Neuronal stem cell (in vitro differentiated cells): ENCODE results near the gene RPN2.
"Not testable (repeated sequence)": the region's sequence is repeated elsewhere in the genome, so short reads cannot be mapped to it uniquely, and the experiment has no call there.

ENCODE experiments used
- DNase-seq: peaks from one replicate; pipeline ENCODE4 v3.0.0-alpha.2; 2013; ENCODE audit warnings: low spot score
- H2AFZ ChIP-seq: one replicate; pipeline ENCODE4 v1.6.1; 2013; ENCODE audit warnings: mild to moderate bottlenecking, low read length, inconsistent platforms
- H2AK5ac ChIP-seq: 2 replicates; pipeline ENCODE4 v1.6.1; 2013; ENCODE audit warnings: low read depth, mild to moderate bottlenecking, inconsistent platforms, low read length, moderate library complexity, mixed read lengths
- H2BK120ac ChIP-seq: 2 replicates; pipeline ENCODE4 v1.6.1; 2013; ENCODE audit warnings: low read depth, mild to moderate bottlenecking, inconsistent platforms, low read length, moderate library complexity, mixed read lengths
- H2BK12ac ChIP-seq: one replicate; pipeline ENCODE4 v1.6.1; 2013; ENCODE audit warnings: low read length, inconsistent platforms
- H2BK15ac ChIP-seq: 2 replicates; pipeline ENCODE4 v1.6.1; 2013; ENCODE audit warnings: mild to moderate bottlenecking, low read length, inconsistent platforms, mixed read lengths
- H2BK5ac ChIP-seq: one replicate; pipeline ENCODE4 v1.6.1; 2013; ENCODE audit warnings: inconsistent platforms, mild to moderate bottlenecking, low read length, moderate library complexity
- H3K14ac ChIP-seq: one replicate; pipeline ENCODE4 v1.6.1; 2013; ENCODE audit warnings: low read length, inconsistent platforms
- H3K18ac ChIP-seq: 2 replicates; pipeline ENCODE4 v1.6.1; 2013; ENCODE audit warnings: low read length, inconsistent platforms
- H3K23ac ChIP-seq: 2 replicates; pipeline ENCODE4 v1.6.1; 2013; ENCODE audit warnings: low read depth, mild to moderate bottlenecking, mixed read lengths, low read length, inconsistent platforms; ENCODE audit not compliant: poor library complexity
- H3K27ac ChIP-seq: replicated peaks from 3 replicates; pipeline ENCODE4 v1.5.1; 2013; ENCODE audit warnings: low read length, inconsistent platforms
- H3K27me3 ChIP-seq, 3 experiments: 2 replicates each; pipeline ENCODE4 v1.6.1; 2013; ENCODE audit warnings: low read length in 3 of 3, mild to moderate bottlenecking in 2 of 3, inconsistent platforms in 1 of 3, low read depth in 1 of 3, mixed read lengths in 1 of 3, moderate library complexity in 1 of 3; ENCODE audit not compliant: control insufficient read depth in 3 of 3, insufficient read depth in 3 of 3
- H3K36me3 ChIP-seq, 2 donors: replicated peaks in 1 of 2; 2 replicates each; pipeline ENCODE4 v1.6.1; 2013; ENCODE audit warnings: low read length in 2 of 2; ENCODE audit not compliant: control insufficient read depth in 2 of 2, insufficient read depth in 2 of 2
- H3K4ac ChIP-seq: 2 replicates; pipeline ENCODE4 v1.6.1; 2013; ENCODE audit warnings: inconsistent platforms, mild to moderate bottlenecking, low read length, moderate library complexity
- H3K4me1 ChIP-seq, 2 donors: 1 replicate in 1 of 2; 2 replicates in 1 of 2; pipeline ENCODE4 v1.6.1; 2013; ENCODE audit warnings: low read length in 2 of 2, low read depth in 1 of 2; ENCODE audit not compliant: control insufficient read depth in 2 of 2, insufficient read depth in 1 of 2
- H3K4me2 ChIP-seq: one replicate; pipeline ENCODE4 v1.6.1; 2013; ENCODE audit warnings: mild to moderate bottlenecking, low read length, inconsistent platforms; ENCODE audit not compliant: insufficient read depth, poor library complexity, severe bottlenecking
- H3K4me3 ChIP-seq, 2 donors: 2 replicates each; pipeline ENCODE4 v1.5.1; 2013; ENCODE audit warnings: low read length in 2 of 2, mild to moderate bottlenecking in 2 of 2, inconsistent platforms in 1 of 2, moderate library complexity in 1 of 2
- H3K79me1 ChIP-seq: one replicate; pipeline ENCODE4 v1.6.1; 2013; ENCODE audit warnings: low read depth, mild to moderate bottlenecking, inconsistent platforms, low read length, moderate library complexity
- H3K9ac ChIP-seq: one replicate; pipeline ENCODE4 v1.6.1; 2013; ENCODE audit warnings: mild to moderate bottlenecking, low read depth, low read length, inconsistent platforms; ENCODE audit not compliant: poor library complexity
- H3K9me3 ChIP-seq, 2 donors: replicated peaks in 1 of 2; 2 replicates each; pipeline versions ENCODE3 to v1.6.1; 2013; ENCODE audit warnings: low read length in 2 of 2, mild to moderate bottlenecking in 2 of 2, inconsistent platforms in 1 of 2, low read depth in 1 of 2, mixed read lengths in 1 of 2, moderate library complexity in 1 of 2; ENCODE audit not compliant: control insufficient read depth in 2 of 2, insufficient read depth in 1 of 2
- H4K8ac ChIP-seq: one replicate; pipeline ENCODE4 v1.6.1; 2013; ENCODE audit warnings: low read depth, mild to moderate bottlenecking, inconsistent platforms, low read length, moderate library complexity
- H4K91ac ChIP-seq: one replicate; pipeline ENCODE4 v1.6.1; 2013; ENCODE audit warnings: low read length, low read depth, mild to moderate bottlenecking, inconsistent platforms; ENCODE audit not compliant: poor library complexity
- WGBS, 2 donors: extraction: QIAGEN DNeasy Blood & Tissue Kit; methylation state at CpG; one replicate each; pipeline ENCODE4 v1.1.7; 2013; ENCODE audit warnings: missing lambda C conversion rate in 2 of 2, mixed read lengths in 1 of 2; ENCODE audit not compliant: insufficient read length in 2 of 2, insufficient replicate concordance in 1 of 2; ENCODE audit errors: extremely low coverage in 2 of 2; 5-methylcytosine and 5-hydroxymethylcytosine counted together

Gene RPN2

DNA sequence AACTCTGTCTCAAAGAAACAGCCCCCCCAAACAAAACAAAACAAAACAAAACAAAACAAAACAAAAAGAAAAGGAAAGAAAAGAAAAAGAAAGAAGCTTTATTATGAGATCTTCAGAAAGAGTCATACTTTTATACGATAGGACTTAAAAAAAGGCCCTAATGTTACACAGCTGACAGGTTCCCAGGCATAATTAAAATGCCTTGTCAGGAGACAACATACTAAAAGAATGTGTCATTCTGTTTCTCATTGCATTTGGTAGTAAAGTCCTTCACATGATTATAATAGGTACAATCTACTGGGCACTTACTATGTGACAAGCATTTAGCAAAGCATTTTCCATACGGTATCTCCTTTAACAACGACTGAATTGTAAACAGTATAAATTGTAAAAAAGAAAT lies 36.4 kb upstream of the RPN2 start:
- no peak overlapping the region for H2AK5ac ChIP-seq
- no peak overlapping the region for H3K4ac ChIP-seq
- H2BK120ac ChIP-seq = no peak overlapping the region
- no peak overlapping the region for H2BK15ac ChIP-seq
- no peak overlapping the region for H2BK5ac ChIP-seq
- H3K4me3 ChIP-seq = no peak overlapping the region
- H3K4me2 ChIP-seq = no peak overlapping the region
- WGBS, 2 donors = no CpG with 5 or more reads among the region's 3 CpGs
- no peak overlapping the region for H2BK12ac ChIP-seq
- H3K18ac ChIP-seq = no peak overlapping the region
- no peaks in the 10 kb centered on the region for H3K79me1 ChIP-seq
- no peaks in the 10 kb centered on the region for H3K36me3 ChIP-seq
- no peak overlapping the region for H3K27ac ChIP-seq
- H4K8ac ChIP-seq = no peak overlapping the region
- no peak overlapping the region for H3K9ac ChIP-seq
- no peak overlapping the region for H3K23ac ChIP-seq
- no peak for DNase-seq
- no peak overlapping the region for H3K14ac ChIP-seq
- no peaks in the 10 kb centered on the region for H3K9me3 ChIP-seq
- no peaks in the 10 kb centered on the region for H3K4me1 ChIP-seq
- no peak overlapping the region for H2AFZ ChIP-seq
- H4K91ac ChIP-seq = no peak overlapping the region
- no peaks in the 10 kb centered on the region for H3K27me3 ChIP-seq

DNA sequence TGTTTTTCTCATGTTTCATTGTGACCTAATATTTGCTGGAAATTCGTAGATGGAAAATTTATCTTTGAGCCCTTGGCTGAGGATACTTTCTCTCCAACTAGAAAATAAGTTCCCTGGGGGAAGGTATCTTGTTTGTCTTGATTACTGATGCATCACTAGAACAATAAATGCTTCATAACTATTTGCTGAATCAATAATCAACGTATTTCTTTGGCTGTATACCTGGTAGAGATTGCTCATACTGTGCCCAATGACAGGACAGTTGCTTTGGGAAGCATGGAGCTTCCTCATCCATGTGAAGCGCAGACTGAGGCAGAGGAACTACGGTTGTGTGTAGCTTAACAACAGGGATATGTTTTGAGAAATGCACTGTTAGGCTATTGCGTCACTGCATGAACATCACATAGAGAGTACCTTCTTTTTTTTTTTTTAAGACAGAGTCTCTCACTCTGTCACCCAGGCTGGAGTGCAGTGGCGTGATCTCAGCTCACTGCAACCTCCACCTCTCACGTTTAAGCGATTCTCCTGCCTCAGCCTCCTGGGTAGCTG lies 34.2 kb upstream of the RPN2 start:
- H3K27me3 ChIP-seq = no peaks in the 10 kb centered on the region
- H3K18ac ChIP-seq = no peak overlapping the region
- H3K9ac ChIP-seq = no peak overlapping the region
- no peak overlapping the region for H4K91ac ChIP-seq
- H4K8ac ChIP-seq = no peak overlapping the region
- H3K23ac ChIP-seq = no peak overlapping the region
- no peak overlapping the region for H2BK12ac ChIP-seq
- H2AK5ac ChIP-seq = no peak overlapping the region
- no peak for DNase-seq
- no peak overlapping the region for H2BK15ac ChIP-seq
- H3K4me3 ChIP-seq = no peak overlapping the region
- H3K4ac ChIP-seq = no peak overlapping the region
- no peaks in the 10 kb centered on the region for H3K79me1 ChIP-seq
- H2AFZ ChIP-seq = no peak overlapping the region
- WGBS, 2 donors = no CpG with 5 or more reads among the region's 8 CpGs
- no peak overlapping the region for H3K27ac ChIP-seq
- no peaks in the 10 kb centered on the region for H3K9me3 ChIP-seq
- no peaks in the 10 kb centered on the region for H3K36me3 ChIP-seq
- no peak overlapping the region for H2BK5ac ChIP-seq
- H3K4me1 ChIP-seq = no peaks in the 10 kb centered on the region
- no peak overlapping the region for H3K4me2 ChIP-seq
- H2BK120ac ChIP-seq = no peak overlapping the region
- H3K14ac ChIP-seq = no peak overlapping the region

- no CpG with 5 or more reads among the region's 6 CpGs for WGBS, 2 donors
- DNase-seq = no peak
- no peak overlapping the region for H2BK15ac ChIP-seq
Measured at GRCh38 chr20:37147250-37147649, 31.9 kb upstream of the RPN2 start.

DNA sequence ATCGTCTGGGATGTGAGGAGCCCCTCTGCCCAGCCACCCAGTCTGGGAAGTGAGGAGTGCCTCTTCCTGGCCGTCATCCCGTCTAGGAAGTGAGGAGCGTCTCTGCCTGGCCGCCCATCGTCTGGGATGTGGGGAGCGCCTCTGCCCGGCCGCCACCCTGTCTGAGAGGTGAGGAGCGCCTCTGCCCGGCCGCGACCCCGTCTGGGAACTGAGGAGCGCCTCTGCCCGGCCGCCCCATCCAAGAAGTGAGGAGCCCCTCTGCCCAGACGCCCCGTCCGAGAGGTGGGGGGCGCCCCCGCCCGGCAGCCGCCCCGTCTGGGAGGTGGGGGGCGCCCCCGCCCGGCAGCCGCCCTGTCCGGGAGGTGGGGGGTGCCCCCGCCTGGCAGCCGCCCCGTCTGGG lies 28.3 kb upstream of the RPN2 start:
- H2BK15ac ChIP-seq, H3K18ac ChIP-seq, H3K79me1 ChIP-seq, H2AFZ ChIP-seq, H3K36me3 ChIP-seq, H4K91ac ChIP-seq, H3K14ac ChIP-seq, H3K4ac ChIP-seq, H4K8ac ChIP-seq, DNase-seq, H2AK5ac ChIP-seq, H3K4me3 ChIP-seq, H3K27ac ChIP-seq, H2BK120ac ChIP-seq, H3K27me3 ChIP-seq, H3K23ac ChIP-seq, H2BK12ac ChIP-seq, H3K9me3 ChIP-seq, H3K9ac ChIP-seq, H3K4me1 ChIP-seq, H2BK5ac ChIP-seq, H3K4me2 ChIP-seq: not testable (repeated sequence)
- no CpG with 5 or more reads among the region's 33 CpGs for whole genome bisulfite sequencing, 2 donors

More at GRCh38 chr20:37147250-37147649, 31.9 kb upstream of the RPN2 start:
- Histone ChIP-seq H3K9me3 (peaks cover 0 to 4% of the 10 kb centered on the region in 2 donors), H3K27ac (no peak overlapping the region), H3K4me1 (no peaks in the 10 kb centered on the region), H2BK5ac (no peak overlapping the region), H3K79me1 (no peaks in the 10 kb centered on the region), H4K91ac (no peak overlapping the region), H2BK12ac (no peak overlapping the region), H3K36me3 (no peaks in the 10 kb centered on the region), H3K4ac (no peak overlapping the region), H3K23ac (no peak overlapping the region), H3K18ac (no peak overlapping the region), H2BK120ac (no peak overlapping the region), H4K8ac (no peak overlapping the region), H3K4me3 (no peak overlapping the region), H3K27me3 (no peaks in the 10 kb centered on the region), H2AFZ (no peak overlapping the region), H3K4me2 (no peak overlapping the region), H3K9ac (no peak overlapping the region), H2AK5ac (no peak overlapping the region), H3K14ac (no peak overlapping the region)
